A172 (cell line): ENCODE measurements around the gene PEPD. TPM values are rescaled to one million over a fixed set of nuclear protein-coding genes. Genes with fewer than 3 reads are reported as not detected.
A peak's percentile ranks its signal among the peaks of the same experiment; 100 is the strongest.

ENCODE experiments used
- DNase-seq: peaks from one replicate; pipeline ENCODE4 v3.0.0-alpha.2; 2015; ENCODE audit warnings: low spot score
- total RNA-seq: library from RNA; depleted of rRNA; stranded (reverse); fragments of >200 nt; shearing (Covaris generic); gene quantifications from 2 replicates; pipeline ENCODE4 v1.2.3, GENCODE V29; 2014

The PEPD gene
- total RNA-seq, 1 experiment from 2014 or later = 72.3 TPM

DNA sequence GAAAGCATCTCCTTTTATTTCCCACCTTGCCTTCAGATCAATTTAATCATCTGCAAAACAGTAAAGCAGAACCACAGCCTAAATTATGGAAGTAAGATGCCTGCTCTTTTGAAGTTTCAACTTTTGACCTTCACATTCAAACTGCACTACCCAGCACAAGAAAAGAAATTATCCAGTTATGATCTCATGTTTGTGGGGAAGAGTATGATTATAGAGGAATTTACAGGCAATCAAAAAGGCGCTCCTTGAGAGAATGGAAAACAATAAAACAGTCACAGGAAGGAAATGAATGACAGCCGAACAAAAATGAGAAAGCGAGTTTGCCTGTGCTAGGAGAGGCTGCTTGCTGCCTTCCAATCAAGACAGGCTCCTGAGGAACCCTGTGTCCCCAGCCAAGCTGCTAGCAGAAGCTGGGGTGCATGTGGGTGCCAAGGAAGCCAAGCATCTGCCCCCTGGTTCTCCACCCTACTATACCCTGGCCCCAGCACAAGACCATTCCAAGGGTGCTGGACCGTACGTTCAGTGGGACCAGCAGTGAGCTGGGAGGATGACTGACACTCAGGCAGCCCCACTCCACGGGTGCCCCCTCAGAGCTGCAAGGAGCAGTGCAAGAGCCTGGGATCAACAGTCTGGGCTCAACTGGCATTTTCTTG is 47.8 kb downstream of the PEPD start:
- peak; percentile 85 for DNase-seq

DNA sequence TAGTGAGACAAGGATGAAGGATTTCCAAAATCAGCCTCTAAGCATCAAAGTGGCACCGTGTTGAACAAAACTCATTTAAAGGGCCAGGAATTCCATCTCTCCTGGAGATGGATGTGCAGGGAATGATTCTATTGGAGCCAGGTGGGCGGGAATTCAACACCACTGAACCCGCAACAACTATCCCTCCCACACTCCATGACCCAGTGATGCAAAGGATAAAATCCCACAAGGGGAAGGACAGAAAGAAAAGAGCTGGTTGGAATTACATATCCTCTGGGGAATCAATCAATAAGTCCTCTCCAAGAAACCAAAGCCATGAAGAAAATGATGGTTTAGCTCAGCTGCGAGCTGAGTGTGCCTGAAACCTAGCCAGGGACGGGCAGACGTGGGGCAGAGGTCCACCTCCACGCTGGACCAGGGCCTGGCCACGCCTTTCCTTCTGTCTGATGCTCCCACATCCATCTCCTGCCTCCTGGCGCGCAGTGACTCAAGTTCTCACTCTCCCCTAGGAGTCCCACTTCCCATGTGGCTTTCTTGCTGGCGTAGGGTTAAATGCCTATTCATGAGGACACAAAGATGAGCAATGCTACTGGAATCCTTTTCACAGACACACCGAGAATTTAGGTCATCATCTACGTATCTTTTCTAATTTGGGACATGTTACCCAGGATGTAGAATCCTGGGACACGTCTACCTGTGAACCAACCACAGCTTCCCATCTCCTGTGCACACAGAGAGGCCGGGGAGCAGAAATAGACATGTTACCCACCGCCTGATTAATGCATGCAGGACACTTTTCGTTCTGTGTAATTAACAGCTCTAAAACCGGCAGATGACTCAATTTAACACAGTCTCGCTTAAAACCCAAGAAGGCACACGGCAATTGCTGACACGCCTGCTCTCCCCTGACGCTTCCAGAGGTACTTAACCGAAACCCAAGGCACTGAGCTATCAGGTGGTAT is 48.6 kb downstream of the PEPD start:
- peak; percentile 98 for DNase-seq

GRCh38 chr19:33472226-33472625 is 49.4 kb downstream of the PEPD start:
- no peak for DNase-seq

DNA sequence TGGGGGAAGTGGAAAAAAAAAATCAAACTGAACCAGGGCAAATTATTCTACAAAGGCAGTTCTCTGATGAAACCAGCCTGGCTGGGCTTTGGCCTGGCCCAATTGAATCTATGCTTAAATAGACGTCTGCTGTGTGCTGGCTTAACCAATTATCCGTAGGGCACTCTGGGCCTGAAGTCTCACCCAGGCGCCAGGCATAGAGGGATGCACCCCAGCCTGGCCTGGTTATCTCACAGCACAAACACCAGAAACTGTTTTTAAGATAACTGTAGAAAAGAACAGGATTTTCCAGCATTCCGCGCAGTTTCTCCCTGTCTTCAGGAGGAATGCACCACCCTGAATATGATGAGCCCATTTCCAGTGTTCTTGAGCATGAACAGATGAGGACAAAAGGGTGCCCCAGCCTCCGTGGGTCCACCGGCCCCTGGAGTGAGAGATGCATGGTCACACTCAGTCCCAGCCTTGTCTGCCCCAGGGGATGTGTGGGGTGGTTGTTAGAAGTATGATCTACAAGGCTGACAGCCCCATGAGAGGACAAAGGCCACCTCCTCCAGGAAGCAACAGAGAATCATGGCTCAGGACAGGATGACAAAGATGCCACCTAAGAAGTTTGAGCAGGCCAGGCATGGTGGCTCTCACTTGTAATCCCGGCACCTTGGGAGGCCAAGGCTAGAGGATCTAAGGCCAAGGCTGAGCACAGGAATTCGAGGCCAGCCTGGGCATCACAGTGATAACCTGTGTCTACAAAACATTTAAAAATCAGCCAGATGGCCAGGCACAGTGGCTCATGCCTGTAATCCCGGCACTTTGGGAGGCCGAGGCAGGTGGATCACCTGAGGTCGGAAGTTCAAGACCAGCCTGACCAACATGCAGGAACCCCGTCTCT is 50.2 kb downstream of the PEPD start:
- no peak for DNase-seq

- DNase-seq = no peak
These were observed 50.9 kb downstream of the PEPD start for GRCh38 chr19:33470686-33471085.

GRCh38 chr19:33470040-33470330 is 51.6 kb downstream of the PEPD start:
- no peak for DNase-seq

DNA sequence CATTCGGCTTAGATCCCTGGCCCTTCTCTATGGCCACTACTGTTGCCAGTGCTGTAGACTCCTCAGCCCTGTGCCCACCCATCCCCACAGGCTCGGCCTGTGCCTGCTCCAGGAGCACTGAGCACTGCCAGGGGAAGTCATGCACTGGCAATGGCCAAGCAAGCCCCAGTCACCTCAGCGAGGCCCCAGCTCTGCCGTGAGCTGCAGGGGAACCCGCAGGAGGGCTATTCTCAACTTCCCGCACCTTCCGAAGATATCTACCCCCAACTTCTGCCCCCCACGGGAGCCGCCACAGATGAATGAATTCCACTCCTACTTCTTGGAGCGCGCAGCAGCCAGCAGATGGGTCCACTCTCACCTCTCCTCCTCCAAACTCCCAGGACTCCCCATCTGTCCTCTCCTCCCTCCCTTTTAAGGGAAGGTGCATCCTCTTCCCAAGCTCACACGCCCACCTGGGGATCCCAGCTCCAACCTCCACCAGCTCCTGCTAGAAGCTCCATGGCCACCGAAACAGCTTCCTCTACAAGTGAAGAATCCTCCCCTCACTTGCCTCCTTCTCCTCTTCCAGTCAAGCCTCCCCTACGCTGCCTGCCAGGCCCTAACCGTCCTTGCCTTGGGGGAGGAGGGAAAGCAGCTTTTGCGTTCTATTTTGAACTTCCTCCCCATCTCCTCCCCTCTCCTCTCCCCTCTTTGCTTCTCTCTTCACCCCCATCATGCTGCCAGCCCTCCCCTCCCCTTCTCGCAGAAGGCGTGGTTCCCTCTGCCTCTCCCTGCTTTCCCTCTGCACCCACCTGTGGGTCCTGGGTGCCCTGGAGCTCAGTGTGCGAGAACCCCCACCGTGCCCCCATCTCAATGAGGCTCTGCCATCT is 52.2 kb downstream of the PEPD start:
- no peak for DNase-seq

- peak; percentile 91 for DNase-seq
These were observed 53.0 kb downstream of the PEPD start for GRCh38 chr19:33468361-33469170.

DNA sequence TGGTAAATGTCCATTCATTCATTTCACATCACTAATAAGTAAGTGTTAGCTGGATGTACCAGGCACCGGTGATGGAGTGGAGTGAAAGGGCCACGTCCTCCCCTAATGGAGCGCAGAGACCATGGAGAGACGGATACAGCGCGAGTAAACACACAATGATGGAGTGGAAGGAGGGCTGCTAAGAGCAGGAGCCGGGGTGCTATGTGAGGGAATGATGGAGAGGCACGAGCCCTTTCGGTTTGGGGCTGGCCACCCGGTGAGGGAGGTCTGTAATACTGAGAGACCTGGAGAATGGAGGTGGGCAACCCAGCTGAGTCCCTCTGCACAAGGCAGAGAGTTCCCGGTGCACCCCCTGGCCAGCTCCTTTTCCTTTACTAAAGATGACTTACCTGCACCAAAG is 53.7 kb downstream of the PEPD start:
- no peak for DNase-seq

DNA sequence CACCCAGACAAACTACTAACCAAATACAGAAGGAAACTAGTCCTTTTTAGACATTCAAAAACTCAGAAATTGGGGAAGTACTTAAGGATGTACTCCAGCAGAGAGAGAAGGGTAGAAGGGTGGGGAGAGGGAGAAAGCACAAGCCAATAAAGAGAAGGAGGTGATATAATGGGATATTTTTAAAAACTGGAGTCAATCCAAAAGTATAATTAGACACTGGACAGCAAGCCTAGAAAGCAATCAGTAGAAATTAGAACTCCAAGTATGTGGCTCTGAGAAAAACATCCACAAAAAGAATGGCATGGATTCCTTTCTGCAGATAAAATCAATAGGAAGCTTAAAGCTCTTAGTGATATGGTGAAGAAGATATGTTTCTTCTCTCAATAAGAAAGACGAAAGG is 55.8 kb downstream of the PEPD start:
- no peak for DNase-seq

DNA sequence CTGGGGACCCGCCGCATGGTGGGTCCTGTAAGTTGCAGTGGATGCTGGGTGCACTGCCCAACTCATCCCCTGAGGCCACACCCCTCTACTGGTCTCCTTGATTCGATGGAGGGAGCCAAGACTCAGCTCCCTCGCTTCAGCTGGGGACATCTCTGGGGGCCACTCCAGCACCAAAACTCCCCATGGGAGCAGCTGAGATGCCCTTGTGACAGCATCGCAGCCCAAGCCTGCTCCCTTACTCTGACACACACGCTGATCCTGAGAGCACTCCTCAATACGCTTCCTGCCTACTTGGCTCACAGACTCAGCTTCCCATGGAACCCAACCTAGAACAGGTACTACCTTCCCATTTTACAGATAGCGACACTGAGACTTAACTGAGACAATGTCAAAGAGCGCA is 56.2 kb downstream of the PEPD start:
- DNase-seq = no peak

- DNase-seq = no peak
These were observed 56.9 kb downstream of the PEPD start for GRCh38 chr19:33464733-33465115.

DNA sequence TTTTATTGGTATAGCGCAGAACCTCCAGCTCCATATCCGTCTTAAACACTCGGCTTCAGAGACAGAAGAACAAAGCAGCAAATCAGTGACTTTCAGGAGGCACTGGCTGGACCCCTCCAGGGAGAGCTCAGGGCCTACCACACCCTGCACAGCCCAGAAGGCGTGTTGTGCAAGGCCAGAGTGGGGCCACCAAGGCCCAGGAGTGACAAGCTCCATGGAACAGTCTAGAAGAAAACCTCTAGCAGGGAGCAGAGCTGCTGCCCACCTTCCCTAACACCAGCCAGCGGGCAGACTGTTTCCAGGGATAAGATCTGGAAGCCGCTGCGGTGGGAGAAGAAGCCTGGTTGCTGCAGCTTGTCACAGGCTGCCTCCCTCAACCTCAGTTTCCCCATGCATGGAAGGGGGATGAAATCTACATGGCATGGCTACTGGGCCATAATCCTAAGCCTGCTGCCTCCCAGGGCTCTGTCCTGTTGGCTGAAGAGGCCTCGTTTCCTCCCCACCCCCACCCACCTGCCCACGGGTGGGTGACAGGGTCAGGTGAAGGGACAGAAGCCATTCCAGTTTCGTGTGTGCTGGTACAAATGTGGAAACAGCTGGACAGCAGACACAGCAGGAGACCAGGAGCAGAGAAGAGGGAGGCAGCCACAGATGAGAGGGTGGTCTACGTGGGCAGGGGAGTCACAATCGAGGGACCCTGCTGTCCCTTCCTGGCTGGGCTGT is 57.4 kb downstream of the PEPD start:
- DNase-seq = no peak

- DNase-seq = no peak
These were observed 58.4 kb downstream of the PEPD start for GRCh38 chr19:33463199-33463598.

GRCh38 chr19:33462112-33462791 is 59.3 kb downstream of the PEPD start:
- no peak for DNase-seq

GRCh38 chr19:33461256-33462111 is 60.1 kb downstream of the PEPD start:
- DNase-seq = no peak

GRCh38 chr19:33460221-33460908 is 61.2 kb downstream of the PEPD start:
- DNase-seq = no peak
